Gastroesophageal sphincter (tissue), 4 donors: ENCODE measurements around the gene TRIM69. TPM values are rescaled to one million over a fixed set of nuclear protein-coding genes. Genes with fewer than 3 reads are reported as not detected.

Experiments
- ATAC-seq: fragments of 150-250 bp; one replicate; pipeline ENCODE4 v1.9.1; 2016; ENCODE audit warnings: mild to moderate bottlenecking, moderate library complexity
- H3K27ac ChIP-seq, 4 donors: fragments of 200-600 bp; sonication (generic) in 3 of 4; 1 replicate in 3 of 4; 2 replicates in 1 of 4; pipeline ENCODE4 v1.5.1; 2016 to 2019
- H3K27me3 ChIP-seq: fragments of 200-600 bp; sonication (generic); one replicate; pipeline ENCODE4 v1.5.1; 2019
- H3K36me3 ChIP-seq, 2 donors: fragments of 200-600 bp; sonication (generic); one replicate each; pipeline ENCODE4 v1.5.1; 2019; ENCODE audit warnings: control low read depth in 1 of 2
- H3K4me1 ChIP-seq, 3 donors: fragments of 200-600 bp; sonication (generic); 1 replicate in 2 of 3; 2 replicates in 1 of 3; pipeline ENCODE4 v1.5.1; 2016 to 2019; ENCODE audit warnings: control low read depth in 2 of 3
- H3K4me3 ChIP-seq, 2 donors: fragments of 200-600 bp; sonication (generic); one replicate each; pipeline ENCODE4 v1.5.1; 2019; ENCODE audit warnings: mild to moderate bottlenecking in 1 of 2, moderate library complexity in 1 of 2
- H3K9me3 ChIP-seq, 3 donors: fragments of 200-600 bp; sonication (generic); one replicate each; pipeline ENCODE4 v1.5.1; 2017 to 2019; ENCODE audit warnings: control low read depth in 2 of 3
- EP300 ChIP-seq: sonication (generic); formaldehyde crosslinking; IDR thresholded peaks from one replicate; pipeline ENCODE4 v1.6.1; 2017; ENCODE audit warnings: antibody characterized with exemption, mild to moderate bottlenecking
- POLR2A ChIP-seq, 2 donors: fragments of 450-650 bp; IDR thresholded peaks; one replicate each; pipeline ENCODE4 v1.6.1; 2017; ENCODE audit warnings: antibody characterized with exemption in 2 of 2, mild to moderate bottlenecking in 2 of 2, moderate library complexity in 1 of 2
- POLR2AphosphoS5 ChIP-seq: sonication (generic); formaldehyde crosslinking; IDR thresholded peaks from one replicate; pipeline ENCODE4 v1.6.1; 2017; ENCODE audit warnings: antibody characterized with exemption
- WGBS, 2 donors: methylation state at CpG; one replicate each; pipeline ENCODE4 v1.1.5; 2018; ENCODE audit warnings: low coverage in 1 of 2; 5-methylcytosine and 5-hydroxymethylcytosine counted together
- total RNA-seq, 4 donors: library from RNA; depleted of rRNA; stranded (reverse); fragments of >200 nt; gene quantifications; one replicate each; pipeline ENCODE4 v1.1.0, GENCODE V29; 2016
- TF ChIP-seq, protein P1 (sequence below), 4 experiments: fragments of 200-600 bp in 2 of 4; fragments of 450-650 bp in 2 of 4; sonication (generic) in 1 of 4; IDR thresholded peaks; one replicate each; pipeline ENCODE4 v1.5.1; 2017 to 2019; ENCODE audit warnings: antibody characterized with exemption in 4 of 4, mild to moderate bottlenecking in 2 of 4, moderate library complexity in 2 of 4

TRIM69 gene
- total RNA-seq, 4 donors from 2014 or later, result 22.9 to 31.1 (median 24.3) TPM

DNA sequence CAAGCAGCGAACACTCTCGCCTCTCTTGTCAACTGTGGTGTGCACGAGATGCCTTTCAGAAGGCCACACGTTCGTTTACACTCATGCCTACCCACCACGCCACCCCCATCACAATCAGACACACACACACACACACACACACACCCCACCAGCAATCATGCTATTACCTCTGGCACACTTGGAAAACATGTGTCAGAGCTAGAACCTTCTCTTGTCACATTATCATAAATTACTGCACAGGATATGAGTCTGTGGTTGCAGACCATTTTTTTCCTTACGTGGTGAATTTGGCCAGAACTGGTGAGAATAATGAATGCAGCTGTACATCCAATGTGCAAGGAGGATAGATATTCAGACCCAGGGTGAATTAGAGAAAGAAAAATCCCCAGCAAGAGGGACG lies 52.4 kb downstream of the TRIM69 start:
- TF ChIP-seq POLR2AphosphoS5 (no peak), EP300 (no peak), POLR2A (IDR thresholded peaks at IDR 0.05) (no peak)
- TF ChIP-seq, protein P1, sequence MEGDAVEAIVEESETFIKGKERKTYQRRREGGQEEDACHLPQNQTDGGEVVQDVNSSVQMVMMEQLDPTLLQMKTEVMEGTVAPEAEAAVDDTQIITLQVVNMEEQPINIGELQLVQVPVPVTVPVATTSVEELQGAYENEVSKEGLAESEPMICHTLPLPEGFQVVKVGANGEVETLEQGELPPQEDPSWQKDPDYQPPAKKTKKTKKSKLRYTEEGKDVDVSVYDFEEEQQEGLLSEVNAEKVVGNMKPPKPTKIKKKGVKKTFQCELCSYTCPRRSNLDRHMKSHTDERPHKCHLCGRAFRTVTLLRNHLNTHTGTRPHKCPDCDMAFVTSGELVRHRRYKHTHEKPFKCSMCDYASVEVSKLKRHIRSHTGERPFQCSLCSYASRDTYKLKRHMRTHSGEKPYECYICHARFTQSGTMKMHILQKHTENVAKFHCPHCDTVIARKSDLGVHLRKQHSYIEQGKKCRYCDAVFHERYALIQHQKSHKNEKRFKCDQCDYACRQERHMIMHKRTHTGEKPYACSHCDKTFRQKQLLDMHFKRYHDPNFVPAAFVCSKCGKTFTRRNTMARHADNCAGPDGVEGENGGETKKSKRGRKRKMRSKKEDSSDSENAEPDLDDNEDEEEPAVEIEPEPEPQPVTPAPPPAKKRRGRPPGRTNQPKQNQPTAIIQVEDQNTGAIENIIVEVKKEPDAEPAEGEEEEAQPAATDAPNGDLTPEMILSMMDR (IDR thresholded peaks at IDR 0.05), result no peak
- Histone ChIP-seq H3K27me3 (peaks cover 9% of the 10 kb centered on the region), H3K4me3 (no peak overlapping the region), H3K9me3 (no peaks in the 10 kb centered on the region), H3K4me1 (no peaks in the 10 kb centered on the region), H3K27ac (no peak overlapping the region), H3K36me3 (no peaks in the 10 kb centered on the region)
- WGBS, 2 donors, result 46 to 53% methylated on average over 4 to 8 of the region's 8 CpGs
- no peak for ATAC-seq

DNA sequence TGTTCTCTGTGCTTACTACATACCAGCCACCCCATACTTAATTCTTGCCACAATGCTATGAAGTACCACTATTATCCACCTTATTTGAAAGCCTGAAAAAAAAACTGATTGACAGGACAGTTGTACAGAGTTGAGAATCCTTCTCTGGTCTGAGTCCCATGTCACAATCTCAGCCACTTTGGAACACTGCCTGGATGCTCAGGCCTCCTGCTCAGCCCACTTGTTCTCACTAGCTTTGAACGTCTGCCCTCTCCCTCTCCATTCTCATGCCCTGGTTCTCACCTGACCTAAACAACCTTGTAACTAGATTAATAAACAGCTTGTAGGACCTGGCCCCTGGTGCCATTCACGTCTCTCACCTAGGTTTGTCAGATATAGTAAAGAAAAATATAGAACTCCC lies 53.9 kb downstream of the TRIM69 start:
- H3K36me3 ChIP-seq, result no peaks in the 10 kb centered on the region

DNA sequence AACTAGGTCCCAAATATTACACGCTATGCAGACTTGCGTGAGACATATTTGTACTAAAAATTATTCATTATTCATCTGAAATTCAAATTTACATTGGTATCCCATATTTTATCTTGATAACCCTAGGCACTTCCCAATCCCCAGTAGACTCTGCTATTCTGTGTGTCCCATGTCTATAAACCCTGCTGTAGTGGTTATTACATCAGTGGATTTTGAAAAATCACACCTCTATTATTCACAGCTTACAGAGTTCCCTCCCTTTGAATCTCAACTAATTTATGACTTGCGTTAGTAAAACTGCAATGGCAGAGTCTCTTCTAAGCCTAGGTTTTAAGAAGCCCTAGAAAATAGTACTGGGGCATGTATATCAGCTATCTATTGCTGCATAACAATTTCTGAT lies 54.3 kb downstream of the TRIM69 start:
- Histone ChIP-seq H3K4me1 (no peaks in the 10 kb centered on the region), H3K36me3 (no peaks in the 10 kb centered on the region), H3K9me3 (no peaks in the 10 kb centered on the region), H3K27ac (no peak overlapping the region), H3K27me3 (peaks cover 9% of the 10 kb centered on the region), H3K4me3 (no peak overlapping the region)
- no peak for ATAC-seq
- TF ChIP-seq POLR2A (IDR thresholded peaks at IDR 0.05) (no peak), POLR2AphosphoS5 (no peak), EP300 (no peak)
- TF ChIP-seq, protein P1 (IDR thresholded peaks at IDR 0.05), result no peak
- 77 to 94% methylated on average over 2 to 3 of the region's 3 CpGs for WGBS, 2 donors

More for the DNA sequence above, 53.9 kb downstream of the TRIM69 start:
- no peaks in the 10 kb centered on the region for H3K4me1 ChIP-seq
- no peak for TF ChIP-seq POLR2A (IDR thresholded peaks at IDR 0.05)
- TF ChIP-seq, protein P1 (IDR thresholded peaks at IDR 0.05), result no peak
- no peak for TF ChIP-seq EP300
- TF ChIP-seq POLR2AphosphoS5, result no peak
- H3K9me3 ChIP-seq, result no peaks in the 10 kb centered on the region
- ATAC-seq, result no peak
- no peak overlapping the region for H3K27ac ChIP-seq
- peaks cover 9% of the 10 kb centered on the region for H3K27me3 ChIP-seq
- H3K4me3 ChIP-seq, result no peak overlapping the region
- WGBS, 2 donors, result 36 to 45% methylated on average over 2 of the region's 2 CpGs

DNA sequence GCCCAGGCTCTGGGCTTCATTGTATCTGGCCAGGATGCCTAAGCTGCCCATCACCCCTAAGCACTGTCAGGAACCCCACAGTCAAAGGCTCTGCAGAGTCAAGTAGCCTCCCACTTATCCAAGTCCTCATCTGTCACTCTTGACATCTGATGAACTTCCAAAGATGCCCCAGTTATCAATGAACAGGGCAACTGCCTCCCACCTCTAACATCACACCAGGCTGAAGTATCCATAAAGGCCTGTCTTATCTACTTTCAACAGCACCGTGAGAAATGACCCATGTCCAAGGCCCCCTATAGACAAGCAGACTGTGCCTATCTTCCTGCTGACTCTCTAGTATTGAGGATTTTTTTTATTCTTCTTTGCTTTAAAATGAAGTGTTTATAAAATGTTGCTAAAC lies 56.4 kb downstream of the TRIM69 start:
- TF ChIP-seq POLR2AphosphoS5, result no peak
- no peak for TF ChIP-seq EP300
- no peak for TF ChIP-seq POLR2A (IDR thresholded peaks at IDR 0.05)
- TF ChIP-seq, protein P1 (IDR thresholded peaks at IDR 0.05), result no peak
- H3K27ac ChIP-seq, result no peak overlapping the region
- H3K36me3 ChIP-seq, result no peaks in the 10 kb centered on the region
- H3K27me3 ChIP-seq, result peaks cover 14% of the 10 kb centered on the region
- no peak for ATAC-seq
- no peak overlapping the region for H3K4me3 ChIP-seq
- H3K9me3 ChIP-seq, result no peaks in the 10 kb centered on the region
- H3K4me1 ChIP-seq, result no peaks in the 10 kb centered on the region
- 20 to 50% methylated on average over 1 of the region's 1 CpG for WGBS, 2 donors

DNA sequence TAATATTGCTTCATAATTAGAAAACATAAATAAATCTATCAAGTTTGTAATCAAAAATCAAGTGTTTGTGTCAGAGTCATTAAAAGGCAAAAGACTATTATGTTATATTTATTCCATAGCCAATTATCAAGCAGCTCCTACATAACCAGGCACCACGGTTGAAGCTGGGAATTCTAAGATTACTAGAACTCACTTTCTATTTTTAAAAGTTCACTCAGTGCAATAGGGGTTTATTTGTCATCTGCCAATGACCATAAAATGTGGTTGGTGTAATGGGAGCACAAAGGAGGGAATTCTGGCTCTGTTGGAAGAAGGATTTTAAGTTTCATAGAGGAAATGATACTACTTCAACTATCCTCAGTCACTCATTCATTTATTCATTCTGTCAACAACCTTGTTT lies 57.7 kb downstream of the TRIM69 start:
- no peak for ATAC-seq
- Histone ChIP-seq H3K4me3 (no peak overlapping the region), H3K36me3 (no peaks in the 10 kb centered on the region), H3K4me1 (no peaks in the 10 kb centered on the region), H3K27me3 (peaks cover 20% of the 10 kb centered on the region), H3K27ac (no peak overlapping the region), H3K9me3 (no peaks in the 10 kb centered on the region)
- WGBS, 2 donors, result 45 to 53% methylated on average over 1 of the region's 1 CpG
- TF ChIP-seq POLR2A (IDR thresholded peaks at IDR 0.05) (no peak), EP300 (no peak), POLR2AphosphoS5 (no peak)
- TF ChIP-seq, protein P1 (IDR thresholded peaks at IDR 0.05), result no peak
